Suprapubic skin (tissue), 4 donors: ENCODE data around the gene IMPA2. TPM values are rescaled to one million over a fixed set of nuclear protein-coding genes. Genes with fewer than 3 reads are reported as not detected.

Experiments
- DNase-seq, 2 donors: peaks; one replicate each; pipeline ENCODE4 v3.0.0-alpha.2; 2019; ENCODE audit warnings: low spot score in 2 of 2
- H3K27ac ChIP-seq: fragments of 200-600 bp; sonication (generic); one replicate; pipeline ENCODE4 v1.5.1; 2019
- H3K27me3 ChIP-seq: fragments of 200-600 bp; sonication (generic); one replicate; pipeline ENCODE4 v1.5.1; 2019
- H3K36me3 ChIP-seq: fragments of 200-600 bp; sonication (generic); one replicate; pipeline ENCODE4 v1.5.1; 2019
- H3K4me1 ChIP-seq: fragments of 200-600 bp; sonication (generic); one replicate; pipeline ENCODE4 v1.5.1; 2019
- H3K4me3 ChIP-seq: fragments of 200-600 bp; sonication (generic); one replicate; pipeline ENCODE4 v1.5.1; 2019; ENCODE audit warnings: mild to moderate bottlenecking
- H3K9me3 ChIP-seq: fragments of 200-600 bp; sonication (generic); one replicate; pipeline ENCODE4 v1.5.1; 2019
- EP300 ChIP-seq: sonication (generic); formaldehyde crosslinking; IDR thresholded peaks from one replicate; pipeline ENCODE4 v1.6.1; 2017; ENCODE audit warnings: antibody characterized with exemption
- POLR2A ChIP-seq, 2 donors: fragments of 450-650 bp; IDR thresholded peaks; one replicate each; pipeline ENCODE4 v1.6.1; 2017; ENCODE audit warnings: antibody characterized with exemption in 2 of 2, mild to moderate bottlenecking in 2 of 2, moderate library complexity in 2 of 2
- POLR2AphosphoS5 ChIP-seq, 3 donors: sonication (generic); formaldehyde crosslinking; IDR thresholded peaks; one replicate each; pipeline ENCODE4 v1.6.1; 2017; ENCODE audit warnings: antibody characterized with exemption in 3 of 3
- WGBS: methylation state at CpG from one replicate; pipeline ENCODE4 v1.1.5; 2018; 5-methylcytosine and 5-hydroxymethylcytosine counted together
- total RNA-seq, 4 donors: library from RNA; depleted of rRNA; stranded (reverse); fragments of >200 nt; gene quantifications; one replicate each; pipeline ENCODE4 v1.1.0, GENCODE V29; 2016
- TF ChIP-seq, protein P1 (sequence below), 2 donors: fragments of 200-600 bp in 1 of 2; fragments of 450-650 bp in 1 of 2; sonication (generic) in 1 of 2; IDR thresholded peaks; one replicate each; pipeline ENCODE4 v1.5.1; 2016 to 2019; ENCODE audit warnings: antibody characterized with exemption in 2 of 2, mild to moderate bottlenecking in 1 of 2, moderate library complexity in 1 of 2

Gene IMPA2
- total RNA-seq, 4 donors from 2014 or later, result 234 to 396 (median 363) TPM

DNA sequence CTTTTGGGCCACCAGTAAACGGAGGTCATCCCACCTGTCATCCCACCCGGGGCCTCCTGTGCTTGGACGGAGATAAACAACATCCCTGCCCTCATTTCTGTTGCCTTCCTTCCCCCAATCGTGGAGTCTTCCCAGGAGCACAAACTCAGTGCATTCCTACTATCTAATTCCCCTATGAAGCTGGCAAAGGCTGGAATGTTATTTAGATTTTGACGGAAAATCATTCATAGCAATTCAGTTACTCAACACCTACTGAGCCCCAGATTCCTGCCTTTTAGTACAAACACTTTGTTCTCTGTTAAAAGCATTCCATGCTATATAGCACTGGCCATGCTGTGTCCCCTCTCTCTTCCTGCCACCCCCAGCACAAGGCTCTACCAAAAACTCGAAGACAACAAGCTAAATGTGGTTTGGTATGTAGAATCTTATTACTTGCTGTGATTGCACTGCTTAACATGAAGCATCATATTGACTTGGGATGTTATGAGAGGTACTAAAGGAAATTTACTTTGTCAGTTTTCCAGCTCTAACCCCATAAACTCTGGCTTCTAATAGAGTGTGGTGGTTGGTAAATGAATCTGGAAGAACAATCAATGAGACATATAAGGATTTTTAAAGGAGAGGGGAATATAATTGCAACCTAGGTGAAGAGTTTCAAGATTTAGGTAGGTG is 32.3 kb upstream of the IMPA2 start:
- Histone ChIP-seq H3K9me3 (no peaks in the 10 kb centered on the region), H3K27ac (no peak overlapping the region), H3K4me3 (no peak overlapping the region), H3K27me3 (no peaks in the 10 kb centered on the region), H3K4me1 (peaks cover 32% of the 10 kb centered on the region), H3K36me3 (no peaks in the 10 kb centered on the region)
- WGBS, result 57% methylated on average over 6 of the region's 6 CpGs
- DNase-seq, result no peak
- TF ChIP-seq EP300 (no peak), POLR2AphosphoS5 (IDR thresholded peaks at IDR 0.05) (no peak), POLR2A (IDR thresholded peaks at IDR 0.05) (no peak)
- TF ChIP-seq, protein P1, sequence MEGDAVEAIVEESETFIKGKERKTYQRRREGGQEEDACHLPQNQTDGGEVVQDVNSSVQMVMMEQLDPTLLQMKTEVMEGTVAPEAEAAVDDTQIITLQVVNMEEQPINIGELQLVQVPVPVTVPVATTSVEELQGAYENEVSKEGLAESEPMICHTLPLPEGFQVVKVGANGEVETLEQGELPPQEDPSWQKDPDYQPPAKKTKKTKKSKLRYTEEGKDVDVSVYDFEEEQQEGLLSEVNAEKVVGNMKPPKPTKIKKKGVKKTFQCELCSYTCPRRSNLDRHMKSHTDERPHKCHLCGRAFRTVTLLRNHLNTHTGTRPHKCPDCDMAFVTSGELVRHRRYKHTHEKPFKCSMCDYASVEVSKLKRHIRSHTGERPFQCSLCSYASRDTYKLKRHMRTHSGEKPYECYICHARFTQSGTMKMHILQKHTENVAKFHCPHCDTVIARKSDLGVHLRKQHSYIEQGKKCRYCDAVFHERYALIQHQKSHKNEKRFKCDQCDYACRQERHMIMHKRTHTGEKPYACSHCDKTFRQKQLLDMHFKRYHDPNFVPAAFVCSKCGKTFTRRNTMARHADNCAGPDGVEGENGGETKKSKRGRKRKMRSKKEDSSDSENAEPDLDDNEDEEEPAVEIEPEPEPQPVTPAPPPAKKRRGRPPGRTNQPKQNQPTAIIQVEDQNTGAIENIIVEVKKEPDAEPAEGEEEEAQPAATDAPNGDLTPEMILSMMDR (IDR thresholded peaks at IDR 0.05), result no peak

DNA sequence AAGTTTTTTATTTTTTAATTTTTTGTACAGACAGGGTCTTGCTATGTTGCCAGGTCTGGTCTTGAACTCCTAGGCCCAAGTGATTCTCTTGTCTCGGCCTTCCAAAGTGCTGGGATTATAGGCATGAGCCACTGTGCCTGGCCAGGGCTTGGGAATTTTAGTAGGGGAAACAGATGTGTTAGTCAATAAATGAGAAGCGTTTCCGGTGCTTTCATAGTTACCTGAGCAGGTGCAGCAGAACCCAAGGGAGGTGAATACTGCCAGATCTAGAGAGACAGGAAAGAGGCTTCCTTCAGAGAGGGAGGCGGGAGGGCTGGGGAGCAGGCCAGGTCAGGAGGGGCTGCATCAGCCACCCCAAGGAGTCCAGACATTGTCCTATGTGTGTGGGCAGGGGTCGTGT is 30.5 kb upstream of the IMPA2 start:
- 65% methylated on average over 5 of the region's 5 CpGs for WGBS
- no peaks in the 10 kb centered on the region for H3K36me3 ChIP-seq
- peaks cover 30% of the 10 kb centered on the region for H3K4me1 ChIP-seq
- no peaks in the 10 kb centered on the region for H3K9me3 ChIP-seq
- no peaks in the 10 kb centered on the region for H3K27me3 ChIP-seq
- no peak overlapping the region for H3K27ac ChIP-seq
- no peak for TF ChIP-seq POLR2A (IDR thresholded peaks at IDR 0.05)
- TF ChIP-seq EP300, result no peak
- no peak for TF ChIP-seq POLR2AphosphoS5 (IDR thresholded peaks at IDR 0.05)
- TF ChIP-seq, protein P1 (IDR thresholded peaks at IDR 0.05), result no peak
- no peak for DNase-seq
- H3K4me3 ChIP-seq, result no peak overlapping the region

DNA sequence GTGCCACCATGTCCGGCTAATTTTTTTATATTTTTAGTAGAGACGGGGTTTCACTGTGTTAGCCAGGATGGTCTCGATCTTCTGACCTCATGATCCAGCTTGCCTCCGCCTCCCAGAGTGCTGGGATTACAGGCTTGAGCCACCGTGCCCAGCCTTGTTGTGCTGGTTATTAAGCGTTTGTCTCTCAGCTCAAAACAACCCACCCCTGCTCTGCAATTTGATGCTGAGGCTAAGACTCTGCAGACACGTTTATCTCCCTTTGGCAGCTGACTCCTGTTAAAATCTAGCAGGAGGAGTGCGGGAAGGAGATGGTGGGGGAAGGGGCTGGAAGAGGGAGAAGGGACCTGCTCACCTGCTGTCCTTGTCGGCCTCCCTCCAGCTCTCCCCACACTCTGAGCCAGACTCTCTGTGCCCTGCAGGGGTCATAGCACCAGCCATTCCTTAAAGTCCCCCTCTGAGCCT is 29.9 kb upstream of the IMPA2 start:
- Histone ChIP-seq H3K36me3 (no peaks in the 10 kb centered on the region), H3K27ac (no peak overlapping the region), H3K9me3 (no peaks in the 10 kb centered on the region), H3K4me1 (peaks cover 26% of the 10 kb centered on the region), H3K4me3 (no peak overlapping the region), H3K27me3 (no peaks in the 10 kb centered on the region)
- WGBS, result 59% methylated on average over 9 of the region's 9 CpGs
- no peak for TF ChIP-seq EP300
- DNase-seq, result no peak

DNA sequence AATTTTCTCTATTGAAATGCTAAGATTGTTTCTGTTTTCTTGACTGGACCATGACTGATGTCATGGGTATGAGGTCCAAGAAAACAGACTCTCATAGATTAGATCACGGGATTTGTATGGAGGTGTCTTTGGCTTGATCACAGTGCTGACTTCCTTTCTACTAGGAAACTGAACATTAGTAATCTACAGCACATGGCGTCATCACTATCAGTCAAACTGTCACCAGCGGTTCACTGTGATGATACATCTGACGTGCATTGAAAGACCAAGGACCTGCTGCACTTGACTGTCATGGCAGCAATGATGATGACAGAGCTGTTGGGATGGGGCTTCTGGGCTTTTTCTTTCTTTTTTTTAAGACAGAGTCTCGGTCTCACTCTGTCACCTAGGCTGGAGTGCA is 28.2 kb upstream of the IMPA2 start:
- WGBS, result 82% methylated on average over 5 of the region's 5 CpGs
- Histone ChIP-seq H3K4me3 (no peak overlapping the region), H3K27ac (no peak overlapping the region), H3K36me3 (no peaks in the 10 kb centered on the region), H3K4me1 (peaks cover 10% of the 10 kb centered on the region), H3K27me3 (no peaks in the 10 kb centered on the region), H3K9me3 (peaks cover 8% of the 10 kb centered on the region)
- TF ChIP-seq, protein P1 (IDR thresholded peaks at IDR 0.05), result no peak
- TF ChIP-seq POLR2AphosphoS5 (IDR thresholded peaks at IDR 0.05) (no peak), POLR2A (IDR thresholded peaks at IDR 0.05) (no peak), EP300 (no peak)
- no peak for DNase-seq

DNA sequence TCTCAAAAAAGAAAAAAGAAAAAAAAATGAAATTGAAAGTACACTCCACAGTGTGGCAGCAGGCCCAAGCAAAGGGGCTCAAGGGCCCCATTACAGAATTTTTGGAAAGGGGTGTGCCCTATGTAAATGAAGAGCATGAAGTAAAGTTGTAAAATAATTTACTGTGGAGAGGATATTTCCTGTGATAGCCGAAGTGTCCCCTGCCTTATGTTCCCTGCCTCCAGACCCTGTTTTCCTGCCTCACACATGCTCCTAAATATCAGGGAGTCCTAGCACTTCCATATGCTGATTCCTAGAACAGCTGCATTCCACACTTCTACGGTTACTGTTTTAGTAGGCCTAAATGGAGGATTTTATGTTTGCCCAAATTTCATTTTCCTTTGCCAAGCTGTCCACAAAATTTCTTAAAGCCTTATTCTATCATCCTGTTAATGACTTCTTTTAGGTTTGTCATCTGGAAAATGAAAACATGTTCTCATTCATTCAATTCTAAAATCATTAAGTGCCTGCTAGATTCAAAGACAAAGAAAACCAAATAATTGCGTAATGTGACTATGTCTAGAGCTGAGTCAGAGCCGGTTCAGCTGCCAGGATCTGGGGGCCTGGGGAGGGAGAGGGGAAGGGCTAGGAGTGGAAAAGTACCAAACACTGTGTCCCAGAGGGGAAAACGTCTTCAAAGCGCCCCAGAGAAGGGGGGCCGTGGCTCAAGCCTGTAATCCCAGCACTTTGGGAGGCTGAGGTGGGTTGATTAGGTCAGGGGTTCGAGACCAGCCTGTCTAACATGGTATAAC is 25.9 kb upstream of the IMPA2 start:
- DNase-seq, result no peak
- H3K9me3 ChIP-seq, result peaks cover 8% of the 10 kb centered on the region
- H3K36me3 ChIP-seq, result no peaks in the 10 kb centered on the region
- no peaks in the 10 kb centered on the region for H3K27me3 ChIP-seq
- H3K4me1 ChIP-seq, result peaks cover 10% of the 10 kb centered on the region
- H3K4me3 ChIP-seq, result no peak overlapping the region
- TF ChIP-seq, protein P1 (IDR thresholded peaks at IDR 0.05), result no peak
- TF ChIP-seq EP300 (no peak), POLR2AphosphoS5 (IDR thresholded peaks at IDR 0.05) (no peak), POLR2A (IDR thresholded peaks at IDR 0.05) (no peak)
- H3K27ac ChIP-seq, result peak overlapping the region; percentile 69
- WGBS, result 33% methylated on average over 8 of the region's 8 CpGs
